SK-N-SH (cell line): ENCODE results near the gene MRRF. TPM values are rescaled to one million over a fixed set of nuclear protein-coding genes. Genes with fewer than 3 reads are reported as not detected.

ENCODE experiments used
- CTCF ChIA-PET: fragments of 300-600, 350-600 bp; formaldehyde crosslinking; extraction: SDS; loops from one replicate; lab custom pipeline; 2021; lab: Yijun Ruan, JAX
- POLR2A ChIA-PET: fragments of 350-600 bp; sonication (Branson Sonifier 250); formaldehyde crosslinking; extraction: SDS; loops from one replicate; lab custom pipeline; 2020; ENCODE audit warnings: antibody characterized with exemption, inconsistent platforms; lab: Yijun Ruan, JAX
- DNase-seq: peaks from one replicate; pipeline ENCODE4 v3.0.0; 2012
- H2AFZ ChIP-seq: fragments of 200-600 bp; sonication (generic); 2 replicates; pipeline ENCODE4 v1.8.1; 2016; ENCODE audit warnings: antibody characterized with exemption, mild to moderate bottlenecking, low read depth
- H3F3A ChIP-seq: fragments of 200-600 bp; sonication (generic); replicated peaks from 2 replicates; pipeline ENCODE3; 2016; ENCODE audit warnings: antibody characterized with exemption, mild to moderate bottlenecking; ENCODE audit not compliant: insufficient read depth
- H3K27ac ChIP-seq, 2 experiments: fragments of 200-500 bp in 1 of 2; fragments of 200-600 bp in 1 of 2; sonication (Bioruptor generic) in 1 of 2; sonication (generic), shearing (Covaris generic) in 1 of 2; 2 replicates each; pipeline versions ENCODE4 v1.5.1 to v1.6.1; 2014 to 2016; ENCODE audit warnings: low read depth in 2 of 2, inconsistent platforms in 1 of 2, low read length in 1 of 2, mild to moderate bottlenecking in 1 of 2, mixed read lengths in 1 of 2
- H3K27me3 ChIP-seq: fragments of 200-600 bp; sonication (generic), shearing (Covaris generic); 2 replicates; pipeline ENCODE4 v1.6.1; 2016; ENCODE audit warnings: mixed run types; ENCODE audit not compliant: insufficient read depth
- H3K36me3 ChIP-seq, 2 experiments: fragments of 200-500 bp in 1 of 2; fragments of 200-600 bp in 1 of 2; sonication (Bioruptor generic) in 1 of 2; sonication (generic) in 1 of 2; replicated peaks in 1 of 2; 2 replicates each; pipeline versions ENCODE3 to v1.5.1; 2014 to 2016; ENCODE audit warnings: low read length in 1 of 2, mild to moderate bottlenecking in 1 of 2; ENCODE audit not compliant: insufficient read depth in 2 of 2, control insufficient read depth in 1 of 2
- H3K4me1 ChIP-seq, 2 experiments: fragments of 200-500 bp in 1 of 2; fragments of 200-600 bp in 1 of 2; sonication (Bioruptor generic) in 1 of 2; sonication (generic), shearing (Covaris generic) in 1 of 2; 2 replicates each; pipeline versions ENCODE4 v1.5.1 to v1.6.1; 2014 to 2016; ENCODE audit warnings: low read depth in 1 of 2, low read length in 1 of 2, mixed run types in 1 of 2; ENCODE audit not compliant: insufficient read depth in 2 of 2, control insufficient read depth in 1 of 2
- H3K4me2 ChIP-seq: fragments of 200-600 bp; sonication (generic), shearing (Covaris generic); 2 replicates; pipeline ENCODE4 v1.6.1; 2017; ENCODE audit warnings: mixed run types
- H3K4me3 ChIP-seq, 2 experiments: fragments of 200-500 bp in 1 of 2; fragments of 200-600 bp in 1 of 2; sonication (Bioruptor generic) in 1 of 2; sonication (generic), shearing (Covaris generic) in 1 of 2; 2 replicates each; pipeline versions ENCODE4 v1.5.1 to v1.8.1; 2014 to 2016; ENCODE audit warnings: low read depth in 2 of 2, inconsistent platforms in 1 of 2, low read length in 1 of 2, mild to moderate bottlenecking in 1 of 2, mixed read lengths in 1 of 2, moderate library complexity in 1 of 2
- H3K79me2 ChIP-seq: fragments of 200-600 bp; sonication (generic); 2 replicates; pipeline ENCODE4 v1.8.1; 2017; ENCODE audit warnings: mild to moderate bottlenecking; ENCODE audit not compliant: insufficient read depth
- H3K9ac ChIP-seq: fragments of 200-600 bp; sonication (generic); 2 replicates; pipeline ENCODE4 v1.6.1; 2017; ENCODE audit warnings: mixed run types
- H3K9me2 ChIP-seq: fragments of 200-600 bp; sonication (generic); 2 replicates; pipeline ENCODE4 v1.6.1; 2017; ENCODE audit warnings: mixed run types
- H3K9me3 ChIP-seq: fragments of 200-600 bp; sonication (generic); 2 replicates; pipeline ENCODE4 v1.6.1; 2017; ENCODE audit warnings: mixed run types, mild to moderate bottlenecking, moderate library complexity
- H4K20me1 ChIP-seq: fragments of 200-600 bp; sonication (generic); 2 replicates; pipeline ENCODE4 v1.6.1; 2017; ENCODE audit warnings: mild to moderate bottlenecking, mixed run types; ENCODE audit not compliant: insufficient read depth
- CHD2 ChIP-seq: fragments of 150-350 bp; IDR thresholded peaks from 2 replicates; pipeline ENCODE4 v1.6.1; 2018; ENCODE audit warnings: low read length; ENCODE audit not compliant: partially characterized antibody
- ELF1 ChIP-seq: IDR thresholded peaks from 2 replicates; pipeline ENCODE4 v1.4.0; 2012
- EZH2phosphoT487 ChIP-seq: fragments of 200-600 bp; sonication (generic); IDR thresholded peaks from 2 replicates; pipeline ENCODE4 v1.6.1; 2017; ENCODE audit warnings: low read depth, mixed run types, mild to moderate bottlenecking, antibody characterized with exemption, moderate library complexity, borderline replicate concordance
- FOXJ3 ChIP-seq: sonication (generic); formaldehyde crosslinking; IDR thresholded peaks from 2 replicates; pipeline ENCODE4 v1.5.1; 2020; ENCODE audit warnings: mild to moderate bottlenecking, missing genetic modification reagents
- FOXM1 ChIP-seq: IDR thresholded peaks from 2 replicates; pipeline ENCODE4 v1.4.0; 2012; ENCODE audit warnings: low read depth, mild to moderate bottlenecking
- JUND ChIP-seq: IDR thresholded peaks from 2 replicates; pipeline ENCODE4 v1.4.0; 2012
- NFIC ChIP-seq: IDR thresholded peaks from 2 replicates; pipeline ENCODE4 v1.4.0; 2012; ENCODE audit warnings: borderline replicate concordance
- RFX5 ChIP-seq: IDR thresholded peaks from 2 replicates; pipeline ENCODE4 v1.6.1; 2012; ENCODE audit warnings: mild to moderate bottlenecking, improper control_type of control experiment, low read length
- TAF1 ChIP-seq: IDR thresholded peaks from 2 replicates; pipeline ENCODE4 v1.6.1; 2012; ENCODE audit warnings: low read depth, mild to moderate bottlenecking, low read length, moderate library complexity, borderline replicate concordance
- TCF12 ChIP-seq: IDR thresholded peaks from 2 replicates; pipeline ENCODE4 v1.4.0; 2012
- YY1 ChIP-seq: IDR thresholded peaks from 2 replicates; pipeline ENCODE4 v1.4.0; 2012; ENCODE audit warnings: low read depth, mild to moderate bottlenecking
- WGBS: methylation state at CpG from one replicate; pipeline ENCODE4 v1.1.6; 2017; ENCODE audit warnings: low lambda C conversion rate; 5-methylcytosine and 5-hydroxymethylcytosine counted together
- polyA plus RNA-seq, 3 experiments: library from polyadenylated mRNA; depleted of rRNA; stranded (reverse); fragments of >200 nt; gene quantifications; 2 replicates each; pipeline ENCODE4 v1.2.3, GENCODE V29; 2012
- TF ChIP-seq, protein P1 (sequence below): fragments of 150-350 bp; IDR thresholded peaks from 2 replicates; pipeline ENCODE4 v1.6.1; 2017; ENCODE audit warnings: antibody characterized with exemption, low read length, low read depth, borderline replicate concordance
- TF ChIP-seq, protein P2 (sequence below): fragments of 150-350 bp; IDR thresholded peaks from 2 replicates; pipeline ENCODE4 v1.6.1; 2016; ENCODE audit warnings: mild to moderate bottlenecking, low read depth, low read length
- TF ChIP-seq, protein P3 (sequence below): IDR thresholded peaks from 2 replicates; pipeline ENCODE4 v1.6.1; 2012; ENCODE audit warnings: mild to moderate bottlenecking, low read depth, low read length, moderate library complexity

Gene MRRF
- polyA plus RNA-seq, 1 of the 3 experiments (the other 2 are of a cell fraction) = 35.1 TPM

DNA sequence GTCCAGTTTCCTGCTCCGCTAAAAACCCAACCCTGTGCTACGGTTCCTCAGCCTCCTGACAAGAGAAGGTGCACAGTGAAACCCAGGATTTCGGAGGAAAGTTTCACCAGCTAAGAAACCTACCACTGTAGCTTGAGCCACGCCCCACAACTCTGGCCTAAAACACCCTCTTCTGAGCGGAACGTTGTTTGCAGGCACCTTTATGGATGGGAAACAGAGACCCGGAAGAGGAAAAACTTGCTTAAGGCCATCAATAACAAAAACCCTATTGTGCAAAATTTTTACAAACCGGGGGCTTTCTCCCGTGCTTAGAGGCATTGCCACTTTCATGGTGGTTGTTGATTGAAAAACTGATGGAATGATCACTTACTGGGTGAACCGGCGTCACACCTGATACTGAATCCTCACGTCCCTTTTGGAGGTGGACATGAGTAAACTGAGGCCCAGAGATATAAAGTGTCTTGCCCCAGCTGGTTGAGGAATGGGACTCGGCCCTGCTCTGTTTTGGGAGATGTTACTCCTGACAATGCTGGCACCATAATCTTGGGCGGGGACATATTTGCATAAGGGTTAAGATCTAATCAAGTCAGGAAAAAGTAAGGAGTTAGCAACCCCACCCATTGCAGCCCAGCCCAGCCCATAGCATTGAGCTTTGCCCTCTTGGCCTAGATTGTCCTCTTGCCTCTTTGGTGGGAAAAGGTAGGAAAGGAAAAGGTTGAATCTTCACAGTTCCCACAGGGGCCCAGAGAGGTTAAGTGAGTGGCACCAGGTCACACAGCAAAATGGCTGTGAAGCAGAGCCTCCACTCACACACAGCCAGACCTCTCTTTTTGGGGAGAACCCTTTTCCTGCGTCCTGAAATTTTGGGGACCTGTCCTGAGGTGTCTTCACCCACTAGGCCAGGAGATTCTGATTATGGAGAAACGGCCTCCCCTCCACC lies 82.9 kb downstream of the MRRF start:
- H3K79me2 ChIP-seq = no peaks in the 10 kb centered on the region
- TF ChIP-seq, protein P1, sequence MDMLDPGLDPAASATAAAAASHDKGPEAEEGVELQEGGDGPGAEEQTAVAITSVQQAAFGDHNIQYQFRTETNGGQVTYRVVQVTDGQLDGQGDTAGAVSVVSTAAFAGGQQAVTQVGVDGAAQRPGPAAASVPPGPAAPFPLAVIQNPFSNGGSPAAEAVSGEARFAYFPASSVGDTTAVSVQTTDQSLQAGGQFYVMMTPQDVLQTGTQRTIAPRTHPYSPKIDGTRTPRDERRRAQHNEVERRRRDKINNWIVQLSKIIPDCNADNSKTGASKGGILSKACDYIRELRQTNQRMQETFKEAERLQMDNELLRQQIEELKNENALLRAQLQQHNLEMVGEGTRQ = no peak
- TF ChIP-seq RFX5 (no peak), EZH2phosphoT487 (no peak), ELF1 (no peak), JUND (no peak), TCF12 (no peak), FOXJ3 (CRISPR knock-in tag) (no peak), FOXM1 (no peak), CHD2 (no peak), YY1 (no peak), NFIC (no peak), TAF1 (no peak)
- TF ChIP-seq, protein P2, sequence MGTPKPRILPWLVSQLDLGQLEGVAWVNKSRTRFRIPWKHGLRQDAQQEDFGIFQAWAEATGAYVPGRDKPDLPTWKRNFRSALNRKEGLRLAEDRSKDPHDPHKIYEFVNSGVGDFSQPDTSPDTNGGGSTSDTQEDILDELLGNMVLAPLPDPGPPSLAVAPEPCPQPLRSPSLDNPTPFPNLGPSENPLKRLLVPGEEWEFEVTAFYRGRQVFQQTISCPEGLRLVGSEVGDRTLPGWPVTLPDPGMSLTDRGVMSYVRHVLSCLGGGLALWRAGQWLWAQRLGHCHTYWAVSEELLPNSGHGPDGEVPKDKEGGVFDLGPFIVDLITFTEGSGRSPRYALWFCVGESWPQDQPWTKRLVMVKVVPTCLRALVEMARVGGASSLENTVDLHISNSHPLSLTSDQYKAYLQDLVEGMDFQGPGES = no peak
- TF ChIP-seq, protein P3, sequence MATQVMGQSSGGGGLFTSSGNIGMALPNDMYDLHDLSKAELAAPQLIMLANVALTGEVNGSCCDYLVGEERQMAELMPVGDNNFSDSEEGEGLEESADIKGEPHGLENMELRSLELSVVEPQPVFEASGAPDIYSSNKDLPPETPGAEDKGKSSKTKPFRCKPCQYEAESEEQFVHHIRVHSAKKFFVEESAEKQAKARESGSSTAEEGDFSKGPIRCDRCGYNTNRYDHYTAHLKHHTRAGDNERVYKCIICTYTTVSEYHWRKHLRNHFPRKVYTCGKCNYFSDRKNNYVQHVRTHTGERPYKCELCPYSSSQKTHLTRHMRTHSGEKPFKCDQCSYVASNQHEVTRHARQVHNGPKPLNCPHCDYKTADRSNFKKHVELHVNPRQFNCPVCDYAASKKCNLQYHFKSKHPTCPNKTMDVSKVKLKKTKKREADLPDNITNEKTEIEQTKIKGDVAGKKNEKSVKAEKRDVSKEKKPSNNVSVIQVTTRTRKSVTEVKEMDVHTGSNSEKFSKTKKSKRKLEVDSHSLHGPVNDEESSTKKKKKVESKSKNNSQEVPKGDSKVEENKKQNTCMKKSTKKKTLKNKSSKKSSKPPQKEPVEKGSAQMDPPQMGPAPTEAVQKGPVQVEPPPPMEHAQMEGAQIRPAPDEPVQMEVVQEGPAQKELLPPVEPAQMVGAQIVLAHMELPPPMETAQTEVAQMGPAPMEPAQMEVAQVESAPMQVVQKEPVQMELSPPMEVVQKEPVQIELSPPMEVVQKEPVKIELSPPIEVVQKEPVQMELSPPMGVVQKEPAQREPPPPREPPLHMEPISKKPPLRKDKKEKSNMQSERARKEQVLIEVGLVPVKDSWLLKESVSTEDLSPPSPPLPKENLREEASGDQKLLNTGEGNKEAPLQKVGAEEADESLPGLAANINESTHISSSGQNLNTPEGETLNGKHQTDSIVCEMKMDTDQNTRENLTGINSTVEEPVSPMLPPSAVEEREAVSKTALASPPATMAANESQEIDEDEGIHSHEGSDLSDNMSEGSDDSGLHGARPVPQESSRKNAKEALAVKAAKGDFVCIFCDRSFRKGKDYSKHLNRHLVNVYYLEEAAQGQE = no peak
- TF ChIP-seq, all 33 proteins: peak for 0
- Histone ChIP-seq H3K4me2 (peak overlapping the region; percentile 30; the same call in 1 of the 2 replicates), H3K27me3 (no peaks in the 10 kb centered on the region), H3K36me3 (no peaks in the 10 kb centered on the region), H3F3A (no peaks in the 10 kb centered on the region), H2AFZ (peak overlapping the region; percentile 94), H3K9me2 (no peaks in the 10 kb centered on the region), H3K4me1 (peaks cover 0 to 6% of the 10 kb centered on the region in 2 experiments; a peak in 1 of 4 replicates), H3K4me3 (peak overlapping the region in 1 of 2 experiments; percentile 44; a peak in 2 of 4 replicates), H3K9ac (no peak overlapping the region), H4K20me1 (no peaks in the 10 kb centered on the region), H3K27ac (no peak overlapping the region), H3K9me3 (no peaks in the 10 kb centered on the region)
- POLR2A ChIA-PET = no interaction called here
- CTCF ChIA-PET = interaction anchor here (0.9 to 21.3 kb wide), 5 partner anchors 17 to 801 kb away, joined by 3 to 528 read pairs (median 3); partner anchors contain the start of gene TTLL11
- 68% methylated on average over 16 of the region's 16 CpGs for WGBS
- no peak for DNase-seq
